T47D (cell line): ENCODE measurements around the gene CDK16.
"Not testable (repeated sequence)": the region's sequence is repeated elsewhere in the genome, so short reads cannot be mapped to it uniquely, and the experiment has no call there.

Experiments used
- DNase-seq, 2 experiments: peaks; one replicate each; pipeline versions ENCODE4 v3.0.0 to v3.0.0-alpha.2; 2011 to 2012; ENCODE audit warnings: low read depth in 1 of 2, low spot score in 1 of 2
- JUND ChIP-seq: IDR thresholded peaks from 2 replicates; pipeline ENCODE4 v1.6.1; 2012; ENCODE audit warnings: low read depth
- in situ Hi-C: cut with HindIII; loops from 2 replicates; pipeline ENCODE4 v1.10.0; 2016; ENCODE audit warnings: low sequenced_read_pairs, low pct_unique_long_range_greater_than_20kb

The CDK16 gene

DNA sequence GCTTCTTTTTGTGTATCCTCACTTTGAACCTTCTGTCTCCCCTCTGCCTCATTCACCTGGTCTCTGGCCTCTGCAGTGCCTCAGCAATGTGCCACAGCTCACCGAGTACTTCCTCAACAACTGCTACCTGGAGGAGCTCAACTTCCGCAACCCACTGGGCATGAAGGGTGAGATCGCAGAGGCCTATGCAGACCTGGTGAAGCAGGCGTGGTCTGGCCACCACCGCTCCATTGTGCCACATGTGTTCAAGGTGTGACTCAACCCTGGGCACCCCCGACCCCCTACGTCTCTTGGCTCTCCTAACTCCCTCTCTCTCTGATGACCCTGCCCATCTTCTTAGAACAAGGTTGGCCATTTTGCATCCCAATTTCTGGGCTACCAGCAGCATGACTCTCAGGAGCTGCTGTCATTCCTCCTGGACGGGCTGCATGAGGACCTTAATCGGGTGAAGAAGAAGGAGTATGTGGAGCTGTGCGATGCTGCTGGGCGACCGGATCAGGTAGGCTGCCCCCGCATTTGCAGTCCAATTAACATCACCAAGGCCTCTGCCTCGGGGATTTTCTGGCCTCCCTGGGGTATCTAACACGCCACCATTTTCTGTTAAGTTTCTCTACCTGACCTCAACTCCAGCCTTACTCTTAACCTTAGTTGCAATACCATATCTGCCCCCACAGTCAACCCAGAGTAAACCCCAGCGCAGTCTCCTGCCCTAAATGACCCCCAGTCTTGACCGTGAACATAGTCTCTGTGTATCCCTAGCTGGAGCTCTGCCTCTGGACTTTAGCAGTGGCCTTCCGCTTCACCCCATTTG lies 22.9 kb downstream of the CDK16 start:
- in situ Hi-C loops: no loop called here
- TF ChIP-seq JUND: no peak
- DNase-seq: no peak

DNA sequence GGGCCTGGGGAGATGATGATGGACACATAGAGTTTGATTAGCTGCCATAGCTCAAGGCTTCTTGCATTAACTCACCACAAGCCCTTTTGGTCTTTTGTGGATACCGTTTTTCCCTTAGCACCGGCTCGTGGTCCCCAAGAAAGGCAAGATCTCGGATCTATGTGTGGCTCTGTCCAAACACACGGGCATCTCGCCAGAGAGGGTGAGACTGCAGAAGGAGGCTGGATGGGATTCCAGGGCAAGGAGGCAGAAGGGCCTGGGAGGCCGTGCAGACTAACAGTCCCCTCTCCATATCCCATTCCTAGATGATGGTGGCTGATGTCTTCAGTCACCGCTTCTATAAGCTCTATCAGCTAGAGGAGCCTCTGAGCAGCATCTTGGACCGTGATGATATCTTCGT lies 23.8 kb downstream of the CDK16 start:
- DNase-seq: no peak
- in situ Hi-C loops: no loop called here

DNA sequence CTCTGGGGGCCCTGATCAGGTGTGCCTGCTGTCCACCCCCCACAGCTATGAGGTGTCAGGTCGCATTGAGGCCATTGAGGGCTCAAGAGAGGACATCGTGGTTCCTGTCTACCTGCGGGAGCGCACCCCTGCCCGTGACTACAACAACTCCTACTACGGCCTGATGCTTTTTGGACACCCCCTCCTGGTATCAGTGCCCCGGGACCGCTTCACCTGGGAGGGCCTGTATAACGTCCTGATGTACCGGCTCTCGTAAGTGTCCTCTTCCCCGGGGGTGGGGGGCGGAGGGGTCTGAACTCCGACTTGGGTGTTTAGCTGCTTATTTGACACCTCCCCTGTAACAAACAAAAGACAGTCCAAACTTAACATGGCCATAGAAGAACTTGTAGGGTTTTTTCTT lies 24.9 kb downstream of the CDK16 start:
- in situ Hi-C loops: no loop called here
- DNase-seq: no peak
- no peak for TF ChIP-seq JUND

More for the DNA sequence above, 23.8 kb downstream of the CDK16 start:
- TF ChIP-seq JUND: no peak

DNA sequence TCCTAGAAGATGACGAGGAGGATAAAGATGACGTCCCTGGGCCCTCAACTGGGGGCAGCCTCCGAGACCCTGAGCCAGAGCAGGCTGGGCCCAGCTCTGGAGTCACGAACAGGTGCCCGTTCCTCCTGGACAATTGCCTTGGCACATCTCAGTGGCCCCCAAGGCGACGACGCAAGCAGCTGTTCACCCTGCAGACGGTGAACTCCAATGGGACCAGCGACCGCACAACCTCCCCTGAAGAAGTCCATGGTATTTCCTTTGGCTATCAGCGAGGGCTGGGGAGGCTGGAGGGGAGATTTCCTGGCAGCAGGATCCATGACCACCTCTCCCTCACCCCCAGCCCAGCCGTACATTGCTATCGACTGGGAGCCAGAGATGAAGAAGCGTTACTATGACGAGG lies 26.2 kb downstream of the CDK16 start:
- no peak for TF ChIP-seq JUND
- in situ Hi-C loops: no loop called here

GRCh38 chrX:47245156-47245555 lies 26.7 kb downstream of the CDK16 start:
- no peak for DNase-seq
- TF ChIP-seq JUND: no peak
- in situ Hi-C loops: no loop called here

More for the DNA sequence above, 26.2 kb downstream of the CDK16 start:
- DNase-seq: no peak

DNA sequence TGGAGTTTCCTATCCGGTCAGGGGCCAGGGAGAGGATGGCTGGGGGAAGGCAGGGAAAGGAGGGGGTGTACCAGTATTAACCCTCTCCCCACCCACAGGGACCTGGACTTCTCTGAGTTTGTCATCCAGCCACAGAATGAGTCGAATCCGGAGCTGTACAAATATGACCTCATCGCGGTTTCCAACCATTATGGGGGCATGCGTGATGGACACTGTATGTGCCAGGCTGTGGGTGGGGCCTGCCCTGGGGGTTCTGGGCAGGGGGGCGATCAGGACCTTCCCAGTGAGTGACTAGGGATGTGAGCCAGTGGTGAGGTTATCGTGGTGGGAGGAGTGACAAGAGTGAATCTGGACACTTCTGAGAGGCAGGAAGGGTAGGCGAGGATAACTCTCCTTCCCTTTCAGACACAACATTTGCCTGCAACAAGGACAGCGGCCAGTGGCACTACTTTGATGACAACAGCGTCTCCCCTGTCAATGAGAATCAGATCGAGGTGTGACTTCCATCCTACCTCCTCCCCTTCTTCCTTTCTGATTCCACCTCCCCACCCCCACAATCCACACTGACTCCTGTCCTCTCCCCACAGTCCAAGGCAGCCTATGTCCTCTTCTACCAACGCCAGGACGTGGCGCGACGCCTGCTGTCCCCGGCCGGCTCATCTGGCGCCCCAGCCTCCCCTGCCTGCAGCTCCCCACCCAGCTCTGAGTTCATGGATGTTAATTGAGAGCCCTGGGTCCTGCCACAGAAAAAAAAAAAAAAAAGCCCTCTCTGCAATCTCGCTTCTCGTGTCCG lies 28.9 kb downstream of the CDK16 start:
- no peak for TF ChIP-seq JUND
- in situ Hi-C loops: no loop called here
- no peak for DNase-seq

DNA sequence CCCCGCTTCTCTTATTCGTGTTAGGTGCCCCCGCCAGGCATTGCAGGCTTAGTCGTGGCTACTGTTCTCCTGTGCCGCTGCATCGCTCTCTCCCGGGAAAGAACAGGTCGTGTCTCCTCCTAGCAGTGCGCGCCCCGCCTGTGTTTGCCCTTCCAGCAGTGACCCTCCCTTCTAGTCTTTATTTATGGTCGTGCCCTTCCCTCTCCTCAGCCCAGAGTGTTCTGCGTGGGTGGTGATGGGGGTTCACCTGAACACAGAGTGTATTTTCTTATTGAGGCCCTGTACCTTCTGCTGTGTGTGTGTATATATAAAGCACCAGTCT lies 29.5 kb downstream of the CDK16 start:
- no peak for TF ChIP-seq JUND
- DNase-seq: no peak
- in situ Hi-C loops: no loop called here

- no peak for TF ChIP-seq JUND
- in situ Hi-C loops: no loop called here
- DNase-seq: no peak
Observed at GRCh38 chrX:47248576-47248975, 30.1 kb downstream of the CDK16 start.

- TF ChIP-seq JUND: no peak
- no peak for DNase-seq
- in situ Hi-C loops: no loop called here
Observed at GRCh38 chrX:47250017-47250347, 31.5 kb downstream of the CDK16 start.

- DNase-seq, in situ Hi-C loops: not testable (repeated sequence)
Observed at GRCh38 chrX:47257620-47258019, 39.1 kb downstream of the CDK16 start.

- no peak for TF ChIP-seq JUND
- DNase-seq: no peak
- in situ Hi-C loops: no loop called here
Observed at GRCh38 chrX:47264483-47265173, 46.1 kb downstream of the CDK16 start.

GRCh38 chrX:47266643-47267042 lies 48.2 kb downstream of the CDK16 start:
- in situ Hi-C loops: no loop called here
- no peak for DNase-seq
- no peak for TF ChIP-seq JUND

DNA sequence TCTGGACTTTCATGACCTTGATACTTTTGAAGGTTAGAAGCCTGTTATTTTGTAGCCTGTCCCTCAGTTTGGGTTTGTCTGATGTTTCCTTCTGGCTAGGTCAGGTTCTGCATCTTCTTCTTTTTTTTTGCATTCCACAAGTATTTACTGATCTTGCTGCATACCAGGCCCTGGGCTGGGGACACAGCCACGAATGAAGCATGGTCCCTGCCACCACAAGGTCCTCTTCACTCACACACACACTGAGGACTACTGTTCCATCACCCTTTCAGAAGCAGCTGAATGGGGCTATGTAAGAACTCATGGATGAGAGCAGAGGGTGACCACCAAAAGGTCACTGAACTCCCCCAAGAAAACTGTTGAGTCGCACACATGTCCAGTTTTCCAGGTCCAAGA lies 53.5 kb downstream of the CDK16 start:
- DNase-seq: no peak
- no peak for TF ChIP-seq JUND
- in situ Hi-C loops: no loop called here
